HK-2 (cell line): ENCODE data around the gene SH3YL1.

Source experiments
- DNase-seq: peaks from one replicate; pipeline ENCODE4 v3.0.0-alpha.2; 2018; ENCODE audit not compliant: unreplicated experiment

Gene SH3YL1

GRCh38 chr2:223971-224760, 39.7 kb downstream of the SH3YL1 start:
- DNase-seq, result no peak

GRCh38 chr2:223451-223850, 40.4 kb downstream of the SH3YL1 start:
- no peak for DNase-seq

GRCh38 chr2:216068-216467, 47.8 kb downstream of the SH3YL1 start:
- no peak for DNase-seq

GRCh38 chr2:213932-214693, 49.7 kb downstream of the SH3YL1 start:
- DNase-seq, result no peak

- DNase-seq, result no peak
Observed at GRCh38 chr2:211486-212184, 52.2 kb downstream of the SH3YL1 start.

GRCh38 chr2:210660-211059, 53.2 kb downstream of the SH3YL1 start:
- DNase-seq, result no peak

GRCh38 chr2:209470-209869, 54.4 kb downstream of the SH3YL1 start:
- no peak for DNase-seq

- no peak for DNase-seq
Observed at GRCh38 chr2:208335-208734, 55.5 kb downstream of the SH3YL1 start.

- no peak for DNase-seq
Observed at GRCh38 chr2:203984-204383, 59.8 kb downstream of the SH3YL1 start.

GRCh38 chr2:203401-203800, 60.4 kb downstream of the SH3YL1 start:
- no peak for DNase-seq

- no peak for DNase-seq
Observed at GRCh38 chr2:202945-203344, 60.9 kb downstream of the SH3YL1 start.

GRCh38 chr2:201648-202433, 62.0 kb downstream of the SH3YL1 start:
- DNase-seq, result no peak

GRCh38 chr2:199041-199966, 64.5 kb downstream of the SH3YL1 start:
- DNase-seq, result no peak

- DNase-seq, result no peak
Observed at GRCh38 chr2:196406-196805, 67.4 kb downstream of the SH3YL1 start.

GRCh38 chr2:195932-196331, 67.9 kb downstream of the SH3YL1 start:
- no peak for DNase-seq

- DNase-seq, result no peak
Observed at GRCh38 chr2:193141-193671, 70.6 kb downstream of the SH3YL1 start.

- DNase-seq, result no peak
Observed at GRCh38 chr2:191311-192190, 72.3 kb downstream of the SH3YL1 start.

GRCh38 chr2:187825-188224, 76.0 kb downstream of the SH3YL1 start:
- no peak for DNase-seq

- DNase-seq, result no peak
Observed at GRCh38 chr2:185221-185620, 78.6 kb downstream of the SH3YL1 start.
